OCI-M2 (cell line): ENCODE measurements around the gene CFAP157.

Experiments used
- DNase-seq: peaks from one replicate; lab custom pipeline; 2025; ENCODE audit not compliant: unreplicated experiment; lab: John Stamatoyannopoulos, UW

Gene CFAP157

DNA sequence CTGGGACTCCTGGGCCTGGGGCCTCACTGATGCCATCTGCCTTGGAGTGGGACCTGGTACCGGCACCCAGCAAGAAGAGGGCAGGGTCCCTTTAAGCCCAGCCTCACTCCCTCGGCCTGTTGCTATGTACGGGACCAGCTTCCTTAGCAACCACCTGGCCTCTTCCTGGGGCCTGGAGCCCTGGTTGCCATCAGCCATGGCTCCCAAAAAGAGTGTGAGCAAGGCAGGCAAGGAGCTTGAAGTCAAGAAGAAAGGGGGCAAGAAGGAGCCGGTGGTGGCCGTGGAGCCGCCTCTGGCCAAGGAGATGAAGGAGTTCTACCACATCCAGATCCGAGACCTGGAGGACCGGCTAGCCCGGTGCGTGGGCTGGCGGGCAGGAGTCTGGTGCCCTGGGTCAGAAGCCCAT, at the start of gene CFAP157:
TSS of gene CFAP157 (plus strand) at position 153 of the 406 bp plus-strand sequence. CDS start at position 197, 44 bp downstream.
- no peak for DNase-seq

DNA sequence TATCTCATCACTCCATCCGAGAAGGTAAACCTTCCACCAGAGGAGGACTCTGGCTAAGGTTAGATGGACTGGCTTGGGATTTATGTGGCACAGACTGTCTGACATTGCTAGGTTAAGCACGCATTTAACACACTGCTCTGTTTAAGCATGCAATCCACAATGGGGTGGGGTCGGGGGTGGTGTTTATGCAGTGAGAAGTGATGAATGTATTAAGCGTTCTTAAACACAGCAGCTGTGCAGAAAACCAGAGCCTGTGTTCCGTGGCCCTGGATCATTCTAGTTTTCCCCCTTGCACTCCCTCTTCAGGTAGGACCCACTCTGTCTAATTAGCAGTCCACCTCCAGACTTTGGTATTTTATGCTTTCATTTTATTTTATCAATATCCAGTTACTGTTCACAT, 48.4 kb upstream of the CFAP157 start:
- no peak for DNase-seq

DNA sequence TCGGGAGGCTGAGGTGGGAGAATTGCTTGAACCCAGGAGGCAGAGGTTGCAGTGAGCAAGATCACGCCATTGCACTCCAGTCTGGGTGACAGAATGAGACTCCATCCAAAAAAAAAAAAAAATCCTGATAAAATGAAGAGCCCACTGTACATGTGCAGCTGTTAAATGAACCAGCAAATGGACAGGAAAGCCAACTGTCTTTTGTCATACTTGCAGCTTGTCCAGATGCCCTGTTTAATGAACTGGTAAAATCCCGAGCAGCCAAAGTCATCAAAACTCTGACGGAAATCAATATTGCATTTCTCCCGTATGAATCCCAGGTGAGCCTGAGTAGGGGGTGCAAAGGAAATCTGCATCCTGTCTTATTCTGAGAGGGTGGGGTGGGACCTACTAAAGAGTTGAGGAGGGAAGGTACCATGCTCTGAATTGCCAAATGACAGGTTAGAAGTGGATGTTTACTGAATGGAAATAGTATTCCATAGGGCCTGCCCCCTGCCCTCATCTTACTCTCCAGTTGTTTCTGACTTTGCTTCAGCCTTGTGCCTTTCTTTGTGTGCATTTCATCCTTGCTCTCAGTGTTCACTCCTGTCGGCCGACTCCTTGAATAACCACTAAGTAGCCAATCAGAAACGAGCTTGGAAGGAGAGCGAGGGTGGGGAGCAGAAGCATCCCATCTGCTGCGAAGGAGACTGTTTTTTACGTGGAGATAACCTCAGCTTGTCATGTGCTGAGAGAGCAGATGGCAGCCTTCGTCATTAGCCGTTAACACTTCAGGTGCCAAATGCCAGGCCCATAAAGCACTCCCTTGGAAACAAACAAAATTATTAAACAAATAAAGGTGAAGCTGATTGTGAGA, 45.7 kb upstream of the CFAP157 start:
- DNase-seq, result no peak

- no peak for DNase-seq
Measured at GRCh38 chr9:127662617-127663016, 44.2 kb upstream of the CFAP157 start.

DNA sequence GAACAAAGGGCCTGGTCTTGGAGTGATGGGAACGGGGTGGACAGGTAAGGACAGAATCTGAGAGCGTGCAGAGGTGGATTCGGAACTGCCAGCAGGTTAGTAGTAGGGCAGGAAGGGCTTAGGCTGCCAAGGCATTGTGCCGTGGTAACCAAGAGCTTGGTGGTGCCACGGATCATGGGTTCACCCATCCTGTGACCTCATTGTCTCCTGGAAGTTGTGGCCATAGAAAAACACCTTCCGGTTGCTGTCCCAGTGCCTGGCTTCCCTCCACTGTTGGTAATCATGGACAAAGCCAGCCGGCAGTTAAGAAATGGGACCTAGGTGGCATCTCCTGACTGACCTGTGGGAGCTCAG, 42.5 kb upstream of the CFAP157 start:
- DNase-seq, result no peak

DNA sequence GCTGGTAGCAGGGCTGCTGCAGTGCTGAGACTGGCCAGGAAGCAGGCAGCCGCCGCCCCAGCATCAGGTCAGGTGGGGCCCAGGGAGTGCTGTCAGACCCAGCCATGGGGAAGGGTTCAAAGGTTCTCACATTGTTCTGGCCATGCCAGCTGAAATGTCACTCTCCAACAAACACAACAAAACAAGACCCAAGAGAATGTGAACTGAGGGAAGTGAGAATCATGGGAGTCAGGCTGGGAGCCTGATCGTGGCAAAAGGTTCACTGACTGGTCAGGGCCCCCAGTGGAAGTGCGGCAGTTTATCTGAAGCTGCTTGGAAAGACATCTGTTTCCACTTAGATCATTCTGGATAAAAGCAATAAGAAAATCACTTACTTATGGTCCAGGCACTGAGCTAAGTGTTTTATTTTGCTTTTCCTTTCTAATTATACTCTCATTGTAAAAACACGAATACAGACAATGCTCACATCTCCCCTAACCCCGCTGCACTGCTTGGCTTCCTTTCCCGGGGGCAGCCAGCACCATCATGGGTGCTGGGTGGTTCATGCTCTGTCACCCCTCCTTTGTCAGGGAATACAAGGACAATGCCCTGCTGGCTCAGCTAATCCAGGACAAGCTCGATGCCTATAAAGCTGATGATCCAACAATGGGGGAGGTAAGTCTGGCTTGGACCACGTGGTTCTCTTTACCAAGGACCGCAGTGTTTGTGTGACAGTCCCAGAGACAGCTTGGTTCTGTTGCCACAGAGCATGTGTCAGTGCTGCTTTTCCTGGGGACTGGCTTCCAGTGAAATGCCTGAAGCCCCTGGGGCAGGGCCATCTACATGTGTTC, 41.9 kb upstream of the CFAP157 start:
- DNase-seq, result no peak

DNA sequence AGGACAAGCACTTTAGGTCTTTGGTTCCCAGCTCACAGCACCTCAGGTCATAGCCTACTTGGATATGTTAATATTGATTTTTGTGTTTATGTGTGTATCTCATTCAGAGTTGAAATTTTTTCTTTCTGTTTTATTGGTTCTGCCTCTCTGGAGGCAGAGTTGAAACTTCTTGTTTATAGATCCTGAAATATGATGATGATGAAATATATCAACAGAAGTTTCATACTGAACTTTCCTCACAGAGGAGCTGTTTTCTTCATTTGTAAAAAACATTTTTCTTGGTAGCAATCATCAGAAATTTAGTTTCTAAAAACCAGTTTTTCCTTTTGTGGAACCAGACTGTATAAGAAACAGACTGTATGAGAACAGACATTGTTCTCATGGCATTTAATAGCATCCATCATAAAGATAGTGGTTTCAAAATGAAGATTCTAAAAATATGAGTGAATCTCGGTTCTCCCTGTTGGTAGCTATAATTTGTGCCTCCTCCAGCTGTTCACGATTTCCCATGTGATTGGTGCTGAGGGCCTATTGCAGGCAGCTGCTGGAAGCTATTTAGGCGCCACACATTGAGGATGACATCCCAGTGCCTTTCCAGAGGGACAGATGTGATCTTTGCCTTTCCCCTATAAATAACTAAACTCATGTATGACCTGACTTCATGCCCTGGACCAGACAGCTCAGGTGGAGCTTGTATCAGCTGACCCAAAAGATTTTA, 39.5 kb upstream of the CFAP157 start:
- no peak for DNase-seq

- no peak for DNase-seq
Measured at GRCh38 chr9:127667906-127668305, 38.9 kb upstream of the CFAP157 start.

- DNase-seq, result no peak
Measured at GRCh38 chr9:127673234-127673633, 33.6 kb upstream of the CFAP157 start.

DNA sequence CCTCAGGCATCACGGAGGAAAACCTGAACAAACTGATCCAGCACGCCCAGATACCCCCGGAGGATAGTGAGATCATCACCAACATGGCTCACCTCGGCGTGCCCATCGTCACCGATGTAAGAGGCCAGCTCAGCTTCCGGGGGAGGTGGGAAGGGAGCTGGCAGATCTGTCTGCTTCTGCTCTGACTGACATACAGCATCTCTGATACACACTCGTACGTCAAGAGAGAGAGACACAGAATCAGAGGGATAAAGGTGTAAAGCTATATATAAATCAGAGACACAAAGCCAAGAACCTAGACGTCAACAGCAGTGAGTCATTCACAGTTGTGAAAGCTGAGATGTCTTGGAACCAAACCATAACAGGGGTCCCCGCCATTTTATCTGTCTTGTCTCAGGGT, 30.1 kb upstream of the CFAP157 start:
- DNase-seq, result no peak

DNA sequence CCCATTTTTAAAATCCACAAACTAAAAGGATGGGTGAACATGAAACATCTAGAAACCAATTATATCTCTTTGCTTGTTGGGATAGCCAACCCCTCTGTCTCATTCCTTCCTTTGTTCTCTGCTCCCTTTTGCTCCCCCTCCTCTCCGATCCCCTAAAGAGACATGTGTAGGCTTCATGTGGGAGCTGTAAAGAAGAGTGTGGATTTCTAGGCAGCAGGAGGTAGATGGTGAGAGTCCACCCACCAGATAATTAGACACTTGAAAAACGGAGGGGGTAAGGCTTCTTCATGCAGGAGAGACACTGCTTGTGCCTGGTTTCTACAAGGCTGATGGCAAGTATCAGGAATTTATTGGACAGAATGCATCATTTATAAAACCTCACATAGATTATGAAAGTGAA, 27.3 kb upstream of the CFAP157 start:
- no peak for DNase-seq

- DNase-seq, result no peak
Measured at GRCh38 chr9:127680226-127680625, 26.6 kb upstream of the CFAP157 start.

DNA sequence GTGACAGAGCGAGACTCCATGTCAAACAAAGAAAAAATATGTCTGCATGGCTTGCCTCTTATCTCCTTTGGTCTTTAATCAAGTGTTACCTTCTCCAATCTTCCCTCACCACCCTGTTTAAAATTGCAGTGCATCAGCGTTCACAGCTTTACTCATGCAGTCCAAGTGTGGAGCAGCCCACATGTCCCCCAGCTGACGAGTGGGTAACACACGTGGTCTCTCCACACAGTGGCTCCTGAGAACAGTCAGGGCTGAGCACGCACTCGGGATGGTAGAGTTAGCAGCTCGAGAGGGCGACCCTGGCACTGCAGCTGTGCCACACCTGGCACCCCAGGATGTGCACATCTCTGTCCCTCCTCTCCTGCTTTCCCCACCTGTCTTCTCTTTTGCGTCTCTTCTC, 25.9 kb upstream of the CFAP157 start:
- DNase-seq, result no peak

- DNase-seq, result no peak
Measured at GRCh38 chr9:127682351-127683136, 24.2 kb upstream of the CFAP157 start.

GRCh38 chr9:127683723-127684122, 23.1 kb upstream of the CFAP157 start:
- no peak for DNase-seq

DNA sequence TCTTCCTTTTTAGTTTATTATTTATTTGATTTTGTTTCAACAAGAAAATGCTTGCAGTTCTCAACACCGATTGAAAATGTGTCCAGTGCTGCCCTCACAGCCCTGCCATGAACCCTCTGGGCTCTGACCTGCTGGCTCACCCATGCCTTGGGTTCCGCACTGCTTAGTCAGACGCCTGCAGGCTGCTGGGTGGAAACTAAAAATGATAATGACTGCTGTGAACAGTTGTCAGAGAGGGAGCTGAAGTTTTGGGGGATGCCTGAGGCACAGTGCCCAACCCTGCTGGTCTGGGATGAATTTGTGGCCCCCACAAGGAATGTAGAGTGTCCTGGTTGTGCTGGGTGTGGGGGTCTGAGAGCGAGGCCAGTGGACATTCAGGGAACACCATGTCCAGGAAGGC, 22.2 kb upstream of the CFAP157 start:
- DNase-seq, result no peak

DNA sequence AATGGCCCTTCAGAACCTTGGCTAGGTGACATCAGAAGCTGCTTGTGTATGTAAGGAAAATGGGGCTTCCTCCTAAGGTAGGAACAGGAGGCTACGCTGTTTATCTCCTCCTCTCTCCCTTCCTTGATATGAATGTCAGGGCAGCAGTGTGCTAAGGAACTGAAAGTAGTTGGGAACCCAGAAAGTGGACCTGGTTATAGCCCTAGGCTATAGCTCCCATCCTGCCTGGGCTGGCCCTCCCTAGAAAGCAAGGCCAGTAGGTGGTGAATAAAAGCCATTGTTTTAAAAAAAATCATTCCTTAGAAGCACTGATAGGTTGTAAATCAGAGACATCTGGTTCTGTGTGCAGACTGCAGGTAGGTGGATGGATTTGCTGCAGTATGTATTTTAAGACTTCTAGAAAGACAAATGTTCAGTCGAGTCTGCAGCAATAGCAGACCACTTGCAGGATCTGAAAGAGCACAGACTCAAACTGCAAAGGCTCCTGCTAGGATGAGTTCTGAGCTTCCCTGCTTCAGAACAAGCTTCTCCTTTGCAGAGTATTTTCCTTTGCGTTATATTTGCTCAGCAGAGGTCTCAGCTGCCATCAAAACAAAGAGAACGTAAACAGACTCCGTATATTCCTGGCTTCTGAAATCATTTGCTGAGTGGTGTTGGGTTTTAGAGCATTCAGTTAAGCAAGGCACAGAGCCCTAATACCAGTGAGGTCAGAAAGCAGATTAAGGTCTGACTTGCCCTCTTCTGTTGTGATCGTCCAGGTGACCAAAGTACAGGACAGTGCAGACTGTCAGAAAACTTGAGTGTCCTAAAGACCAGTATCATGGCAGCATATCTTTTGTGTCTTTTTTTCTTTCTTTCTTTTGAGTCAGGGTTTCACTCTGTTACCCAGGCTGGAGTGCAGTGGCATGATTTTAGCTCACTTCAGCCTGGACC, 20.1 kb upstream of the CFAP157 start:
- no peak for DNase-seq

- no peak for DNase-seq
Measured at GRCh38 chr9:127689329-127690000, 17.3 kb upstream of the CFAP157 start.

- DNase-seq, result no peak
Measured at GRCh38 chr9:127690735-127691134, 16.1 kb upstream of the CFAP157 start.
